HCEC 1CT (cell line): ENCODE results near the gene LCN12.

ENCODE experiments used
- DNase-seq: peaks from one replicate; pipeline ENCODE4 v3.0.0-alpha.2; 2017

The LCN12 gene

GRCh38 chr9:136951541-136952320 is at the start of gene LCN12:
LCN12 (plus strand) TSS chr9:136952273; CDS start chr9:136952328, 55 bp downstream.
- DNase-seq = no peak

GRCh38 chr9:136903041-136903554 is 49.0 kb upstream of the LCN12 start:
- no peak for DNase-seq

- DNase-seq = no peak
These were observed 45.8 kb upstream of the LCN12 start for GRCh38 chr9:136906266-136906665.

- DNase-seq = no peak
These were observed 44.8 kb upstream of the LCN12 start for GRCh38 chr9:136907011-136907914.

- DNase-seq = no peak
These were observed 41.7 kb upstream of the LCN12 start for GRCh38 chr9:136910197-136910900.

- no peak for DNase-seq
These were observed 41.2 kb upstream of the LCN12 start for GRCh38 chr9:136910901-136911245.

GRCh38 chr9:136913701-136914438 is 38.2 kb upstream of the LCN12 start:
- no peak for DNase-seq

- no peak for DNase-seq
These were observed 36.3 kb upstream of the LCN12 start for GRCh38 chr9:136915632-136916329.

- no peak for DNase-seq
These were observed 35.5 kb upstream of the LCN12 start for GRCh38 chr9:136916330-136917184.

- no peak for DNase-seq
These were observed 34.2 kb upstream of the LCN12 start for GRCh38 chr9:136917902-136918301.

- DNase-seq = no peak
These were observed 32.0 kb upstream of the LCN12 start for GRCh38 chr9:136920069-136920468.

- no peak for DNase-seq
These were observed 31.3 kb upstream of the LCN12 start for GRCh38 chr9:136920734-136921231.

- no peak for DNase-seq
These were observed 30.8 kb upstream of the LCN12 start for GRCh38 chr9:136921307-136921706.

- no peak for DNase-seq
These were observed 30.4 kb upstream of the LCN12 start for GRCh38 chr9:136921718-136922117.

GRCh38 chr9:136922540-136922939 is 29.5 kb upstream of the LCN12 start:
- DNase-seq = no peak

GRCh38 chr9:136923881-136924280 is 28.2 kb upstream of the LCN12 start:
- no peak for DNase-seq

GRCh38 chr9:136925414-136926153 is 26.5 kb upstream of the LCN12 start:
- no peak for DNase-seq

GRCh38 chr9:136926154-136926704 is 25.8 kb upstream of the LCN12 start:
- DNase-seq = no peak

GRCh38 chr9:136926749-136927148 is 25.3 kb upstream of the LCN12 start:
- no peak for DNase-seq
